Measurements from ENCODE around the gene TANGO6. TPM values are rescaled to one million over a fixed set of nuclear protein-coding genes. Genes with fewer than 3 reads are reported as not detected.
A peak's percentile ranks its signal among the peaks of the same experiment; 100 is the strongest.

The TANGO6 gene
- polyA plus RNA-seq, 1 donor, result 6.2 TPM

DNA sequence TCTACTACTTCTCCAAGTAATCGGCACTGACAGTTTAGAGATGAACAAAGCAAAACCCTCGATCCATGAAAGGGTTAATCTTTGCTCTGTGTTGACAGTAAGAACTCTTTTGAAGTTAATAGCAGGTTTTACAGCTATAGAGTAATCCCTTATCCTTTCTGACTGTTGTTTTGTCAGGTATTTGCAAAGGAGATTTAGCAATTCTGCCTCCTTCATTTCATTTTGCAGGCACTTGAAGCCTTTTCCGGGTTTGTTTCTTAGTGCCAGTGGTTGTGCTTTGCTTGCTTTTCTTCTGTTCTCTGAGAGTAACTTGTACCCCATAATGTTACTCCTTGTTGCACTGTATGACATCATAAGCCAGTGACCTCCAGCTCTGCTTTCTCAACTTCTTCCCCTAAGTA lies 64.5 kb downstream of the TANGO6 start:
- DNase-seq, result no peak

GRCh38 chr16:68909099-68909733 lies 65.9 kb downstream of the TANGO6 start:
- DNase-seq, result no peak

GRCh38 chr16:68910051-68910450 lies 66.7 kb downstream of the TANGO6 start:
- no peak for DNase-seq

- no peak for DNase-seq
Observed at GRCh38 chr16:68915589-68915988, 72.3 kb downstream of the TANGO6 start.

GRCh38 chr16:68917541-68917940 lies 74.2 kb downstream of the TANGO6 start:
- no peak for DNase-seq

GRCh38 chr16:68920349-68920748 lies 77.0 kb downstream of the TANGO6 start:
- no peak for DNase-seq

DNA sequence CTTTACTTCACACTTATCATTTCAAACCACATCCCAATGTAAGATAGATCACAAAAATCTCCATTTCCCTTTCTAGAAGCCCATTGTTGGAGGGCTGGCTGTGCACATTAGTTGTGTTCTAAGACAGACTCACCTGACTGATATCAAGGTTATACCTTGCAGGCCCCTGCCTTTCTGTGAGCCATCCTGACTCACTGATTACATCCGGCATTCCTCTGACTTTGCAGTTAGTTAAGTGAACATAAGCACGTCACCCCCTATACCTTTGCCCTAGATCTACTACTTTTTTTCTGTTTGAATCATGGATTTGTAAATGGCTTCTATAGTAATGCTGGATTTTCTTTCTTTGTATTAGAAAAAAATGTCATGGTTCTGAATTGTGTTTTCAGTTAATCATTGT lies 78.3 kb downstream of the TANGO6 start:
- DNase-seq, result no peak

DNA sequence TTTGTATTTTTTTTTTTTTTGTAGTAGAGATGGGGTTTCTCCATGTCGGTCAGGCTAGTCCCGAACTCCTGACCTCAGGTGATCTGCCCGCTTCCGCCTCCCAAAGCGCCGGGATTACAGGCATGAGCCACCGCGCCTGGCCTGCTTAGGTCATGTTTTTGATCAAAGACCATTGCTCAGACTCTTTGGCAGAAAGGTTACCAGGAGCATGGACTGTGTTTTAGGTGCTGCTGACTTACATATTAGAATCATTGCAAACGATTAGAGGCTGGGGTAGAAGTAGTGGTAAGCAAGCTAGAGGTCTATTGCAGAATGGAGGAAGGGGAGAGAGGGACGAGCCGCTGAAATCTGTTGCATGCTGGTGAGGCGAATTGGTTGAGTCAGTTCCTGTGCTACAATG lies 79.8 kb downstream of the TANGO6 start:
- DNase-seq, result no peak

DNA sequence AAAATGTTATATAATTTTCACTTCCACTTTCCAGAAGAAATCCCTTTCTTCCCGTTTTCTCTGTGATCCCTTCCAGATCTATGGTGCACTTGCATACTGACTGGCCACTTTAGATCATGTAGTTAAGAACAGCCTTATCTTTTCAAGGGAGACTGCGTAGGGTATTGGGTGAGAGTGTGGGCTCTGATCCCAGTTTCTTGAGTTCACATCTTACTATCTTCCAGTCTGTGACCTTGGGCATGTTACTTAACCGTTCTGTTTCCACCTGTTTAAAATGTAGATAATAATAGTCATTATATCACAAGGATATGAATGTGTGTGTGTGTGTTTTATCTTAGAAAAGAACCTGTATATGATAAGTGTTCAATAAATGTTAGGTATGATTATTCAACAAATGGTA lies 83.7 kb downstream of the TANGO6 start:
- no peak for DNase-seq

GRCh38 chr16:68931196-68931595 lies 87.9 kb downstream of the TANGO6 start:
- DNase-seq, result no peak

- no peak for DNase-seq
Observed at GRCh38 chr16:68934402-68934801, 91.1 kb downstream of the TANGO6 start.

DNA sequence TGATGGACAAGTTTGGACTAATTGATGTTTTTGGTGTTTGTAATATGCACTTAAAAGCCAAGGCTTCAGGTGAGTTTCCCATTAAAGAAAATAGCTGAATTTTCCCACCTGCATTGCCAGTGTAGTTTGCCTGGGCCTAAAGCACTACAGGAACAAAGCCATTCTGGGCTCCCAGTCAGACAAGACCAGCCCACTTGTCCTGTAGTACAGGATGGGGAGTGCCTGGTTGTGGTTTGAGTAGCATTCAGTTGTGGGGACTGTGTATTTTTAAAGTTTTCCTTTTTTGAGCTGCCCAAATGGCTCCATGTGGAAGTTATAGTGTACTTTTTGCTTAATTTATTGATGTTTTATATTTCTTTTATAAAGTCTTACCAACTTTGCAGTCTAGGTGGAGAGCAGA lies 91.7 kb downstream of the TANGO6 start:
- DNase-seq, result no peak

- no peak for DNase-seq
Observed at GRCh38 chr16:68936736-68937631, 93.7 kb downstream of the TANGO6 start.

GRCh38 chr16:68939692-68940320 lies 96.5 kb downstream of the TANGO6 start:
- DNase-seq, result no peak

GRCh38 chr16:68940816-68941215 lies 97.5 kb downstream of the TANGO6 start:
- peak; percentile 11 for DNase-seq

- peak; percentile 14 for DNase-seq
Observed at GRCh38 chr16:68943961-68944360, 100.6 kb downstream of the TANGO6 start.

- no peak for DNase-seq
Observed at GRCh38 chr16:68948230-68948910, 105.0 kb downstream of the TANGO6 start.

- no peak for DNase-seq
Observed at GRCh38 chr16:68951991-68952877, 108.9 kb downstream of the TANGO6 start.

DNA sequence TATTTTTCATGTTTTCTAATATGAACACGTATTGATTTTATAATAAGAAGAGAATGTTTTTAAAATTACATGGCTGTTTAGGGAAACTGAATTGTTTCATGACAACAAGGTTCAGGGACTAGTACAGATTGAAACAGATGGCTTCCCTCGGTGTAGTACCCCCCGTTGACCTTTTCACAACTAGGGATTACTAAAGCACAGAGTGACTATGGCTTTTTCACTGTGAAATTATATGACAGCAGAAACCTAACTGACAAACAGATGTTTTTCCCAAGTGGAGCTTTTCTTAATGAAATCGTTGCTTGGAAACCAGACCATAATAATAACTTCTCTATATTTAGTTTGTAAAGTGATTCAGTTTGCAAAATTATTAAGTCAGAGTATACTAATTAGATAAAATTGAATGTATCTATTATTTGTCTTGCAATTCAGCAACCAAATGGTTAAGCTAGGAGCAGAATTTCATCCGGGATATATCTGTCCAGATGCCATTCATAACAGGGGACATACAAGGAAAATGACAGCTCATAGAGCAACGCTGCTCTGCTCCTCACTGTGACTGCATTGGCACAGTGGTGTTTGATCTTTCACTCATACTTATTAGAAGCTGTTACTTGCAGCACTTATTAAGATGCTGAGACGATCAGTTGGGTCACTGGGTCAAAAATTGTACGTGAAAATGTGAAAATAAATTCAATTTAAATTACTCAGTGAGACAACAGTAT lies 111.7 kb downstream of the TANGO6 start:
- DNase-seq, result no peak

- DNase-seq, result no peak
Observed at GRCh38 chr16:68960910-68961309, 117.6 kb downstream of the TANGO6 start.

All from left kidney (tissue), 2 donors.